Heart left ventricle (tissue), 13 donors: ENCODE measurements around the gene SPECC1L.

Experiments used
- POLR2A ChIP-seq, 2 donors: fragments of 450-650 bp; IDR thresholded peaks; one replicate each; pipeline ENCODE4 v1.6.1; 2017; ENCODE audit warnings: antibody characterized with exemption in 2 of 2, mild to moderate bottlenecking in 2 of 2, moderate library complexity in 2 of 2
- TF ChIP-seq, protein P1 (sequence below), 12 donors: fragments of 200-600 bp; sonication (generic) in 4 of 12; IDR thresholded peaks; one replicate each; pipeline versions ENCODE4 v1.5.0 to v1.8.0; 2018 to 2022; ENCODE audit warnings: antibody characterized with exemption in 12 of 12, mild to moderate bottlenecking in 5 of 12
- donor health status: ischemic (EF 13 %, LVEDD 7.1; RV severe dilation, severe dysfunction).
- donor health status: DM: no; HTN: yes; CAD: no.
- donor health status: DM: no; HTN: no; CAD: no.
- donor health status: ischemic (EF 25% LVEDD 6.9; RV normal size, moderate dysfunction).
- donor health status: ischemic (EF 25% LVEDD 5.7; RV mildly dilated, moderate dysfunction).
- donor health status: ischemic (EF 35%, LVEDD 5.7; RV mildly dilated, moderate dysfunction).
- donor health status: nonischemic (EF 11% LVEDD 7.7; RV severe dilation, severe dysfunction).
- donor health status: DM: yes; HTN: yes; CAD: no.
- donor health status: PGD.
- donor health status: ischemic (EF 29% LVEDD 5.4; RV normal size, mild dysfunction).
- donor health status: nonischemic (EF 23%, LVEDD 6.1; RV moderate dilation, normal function).

DNA sequence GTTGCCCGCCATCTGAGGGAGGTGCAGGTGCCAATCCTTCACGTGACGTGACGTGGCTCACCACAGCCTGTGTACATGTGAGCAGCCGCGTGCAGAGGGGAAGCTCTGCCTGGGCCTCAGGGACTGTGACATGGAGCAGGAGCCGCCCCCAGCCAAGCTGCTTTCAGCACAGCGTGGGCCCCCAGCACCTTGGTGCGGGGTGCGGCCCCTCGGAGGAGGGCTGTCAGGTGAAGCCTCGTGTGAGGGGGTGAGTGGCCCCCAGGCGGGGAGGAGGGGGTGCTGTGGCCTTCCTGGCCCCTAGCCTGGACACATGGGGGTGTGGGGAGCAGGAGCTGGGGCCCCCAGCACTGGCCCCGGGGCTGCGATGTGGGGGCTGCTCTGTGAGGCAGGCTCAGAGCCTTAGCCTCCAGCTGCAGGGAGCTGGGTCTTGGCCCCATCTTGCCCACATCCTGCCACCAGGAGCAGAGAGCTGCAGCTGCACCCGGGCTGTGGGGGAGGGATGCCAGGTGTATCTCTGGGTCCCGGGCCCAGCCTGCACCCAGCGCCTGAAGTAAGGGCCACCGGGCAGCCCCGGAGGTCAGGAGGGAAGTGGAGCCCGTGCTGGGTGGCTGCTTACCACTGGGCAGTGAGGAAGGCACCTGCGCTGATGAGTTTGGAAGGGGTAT lies 157.0 kb downstream of the SPECC1L start, which contains the start of gene ADORA2A:
- TF ChIP-seq, protein P1, sequence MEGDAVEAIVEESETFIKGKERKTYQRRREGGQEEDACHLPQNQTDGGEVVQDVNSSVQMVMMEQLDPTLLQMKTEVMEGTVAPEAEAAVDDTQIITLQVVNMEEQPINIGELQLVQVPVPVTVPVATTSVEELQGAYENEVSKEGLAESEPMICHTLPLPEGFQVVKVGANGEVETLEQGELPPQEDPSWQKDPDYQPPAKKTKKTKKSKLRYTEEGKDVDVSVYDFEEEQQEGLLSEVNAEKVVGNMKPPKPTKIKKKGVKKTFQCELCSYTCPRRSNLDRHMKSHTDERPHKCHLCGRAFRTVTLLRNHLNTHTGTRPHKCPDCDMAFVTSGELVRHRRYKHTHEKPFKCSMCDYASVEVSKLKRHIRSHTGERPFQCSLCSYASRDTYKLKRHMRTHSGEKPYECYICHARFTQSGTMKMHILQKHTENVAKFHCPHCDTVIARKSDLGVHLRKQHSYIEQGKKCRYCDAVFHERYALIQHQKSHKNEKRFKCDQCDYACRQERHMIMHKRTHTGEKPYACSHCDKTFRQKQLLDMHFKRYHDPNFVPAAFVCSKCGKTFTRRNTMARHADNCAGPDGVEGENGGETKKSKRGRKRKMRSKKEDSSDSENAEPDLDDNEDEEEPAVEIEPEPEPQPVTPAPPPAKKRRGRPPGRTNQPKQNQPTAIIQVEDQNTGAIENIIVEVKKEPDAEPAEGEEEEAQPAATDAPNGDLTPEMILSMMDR (IDR thresholded peaks at IDR 0.05) = no peak
- TF ChIP-seq POLR2A (IDR thresholded peaks at IDR 0.05) = no peak
